Adrenal gland (tissue), 12 donors: ENCODE data around the gene BTBD7. TPM values are rescaled to one million over a fixed set of nuclear protein-coding genes. Genes with fewer than 3 reads are reported as not detected.
A peak's percentile ranks its signal among the peaks of the same experiment; 100 is the strongest.

Source experiments
- DNase-seq, 7 donors: peaks; one replicate each; pipeline ENCODE4 v3.0.0-alpha.2; 2019 to 2020
- H3K27ac ChIP-seq, 5 donors: fragments of 200-600 bp; sonication (generic) in 4 of 5; 1 replicate in 3 of 5; 2 replicates in 2 of 5; pipeline versions ENCODE4 v1.5.1 to v1.8.0; 2016 to 2020; ENCODE audit warnings: mild to moderate bottlenecking in 1 of 5
- H3K27me3 ChIP-seq: fragments of 200-600 bp; 2 replicates; pipeline ENCODE4 v1.8.0; 2021
- H3K36me3 ChIP-seq, 2 donors: fragments of 200-600 bp; replicated peaks in 1 of 2; 1 replicate in 1 of 2; 2 replicates in 1 of 2; pipeline versions ENCODE4 v1.5.1 to v1.8.0; 2018 to 2022
- H3K4me1 ChIP-seq, 2 donors: fragments of 200-600 bp; replicated peaks in 1 of 2; 1 replicate in 1 of 2; 2 replicates in 1 of 2; pipeline versions ENCODE4 v1.5.1 to v1.8.0; 2018 to 2021
- H3K4me3 ChIP-seq, 4 donors: fragments of 200-600 bp; sonication (generic) in 3 of 4; one replicate each; pipeline ENCODE4 v1.5.1; 2016 to 2018
- H3K9me3 ChIP-seq, 3 donors: fragments of 200-600 bp; sonication (generic) in 1 of 3; replicated peaks in 1 of 3; 1 replicate in 2 of 3; 2 replicates in 1 of 3; pipeline versions ENCODE4 v1.5.1 to v1.8.0; 2016 to 2021
- POLR2A ChIP-seq, 2 donors: fragments of 450-650 bp; IDR thresholded peaks; one replicate each; pipeline ENCODE4 v1.6.1; 2017; ENCODE audit warnings: antibody characterized with exemption in 2 of 2, mild to moderate bottlenecking in 2 of 2, moderate library complexity in 1 of 2
- WGBS, 4 donors: extraction: QIAGEN DNeasy Blood & Tissue Kit in 2 of 4; methylation state at CpG; one replicate each; pipeline versions ENCODE4 v1.1.5 to v1.1.7; 2013 to 2017; 5-methylcytosine and 5-hydroxymethylcytosine counted together
- intact Hi-C, 2 donors: fragments of 100-400 bp; cut with DNase I; formaldehyde crosslinking; loops; one replicate each; pipeline versions ENCODE4 v1.14.1 to v1.15.0; 2022 to 2023
- polyA plus RNA-seq, 3 donors: library from polyadenylated mRNA; stranded (reverse); fragments of 200-250 nt in 2 of 3; fragments of 350-450 nt in 1 of 3; fragmentation: Illumina TruSeq in 1 of 3; extraction: RNeasy Lipid Tissue Mini Kit (QIAGEN cat#74804) in 1 of 3; gene quantifications; one replicate each; pipeline ENCODE4 v1.2.3, GENCODE V29; 2013 to 2014
- total RNA-seq, 9 donors: library from RNA; depleted of rRNA in 4 of 9; stranded (reverse); fragments of >200 nt in 4 of 9; fragments of 120-200 nt in 1 of 9; fragmentation: NEBNext Ultra II Directional in 1 of 9; extraction: Animal tissue kit (Norgen Biotek cat#: 25700) in 1 of 9; gene quantifications; one replicate each; pipeline versions ENCODE4 v1.1.0 to v1.2.4, GENCODE V29; 2013 to 2023
- TF ChIP-seq, protein P1 (sequence below), 6 experiments: fragments of 450-650 bp in 4 of 6; fragments of 200-600 bp in 2 of 6; sonication (generic) in 1 of 6; IDR thresholded peaks; 1 replicate in 5 of 6; 2 replicates in 1 of 6; pipeline versions ENCODE4 v1.5.1 to v1.8.0; 2016 to 2021; ENCODE audit warnings: antibody characterized with exemption in 6 of 6, mild to moderate bottlenecking in 2 of 6, moderate library complexity in 1 of 6
- donor health status: healthy with polysubstance abuse.
- donor health status: Bipolar disorder and iron deficiency.
- donor health status: DM: yes; HTN: yes; CAD: no.
- donor health status: DM: no; HTN: no; CAD: no.
- donor health status: DM: no; HTN: no; CAD: no.
- donor health status: DM: yes; HTN: yes; CAD: no.

BTBD7 gene
- total and polyA plus RNA-seq, 12 donors = 7.4 to 41.0 (median 17.4) TPM

DNA sequence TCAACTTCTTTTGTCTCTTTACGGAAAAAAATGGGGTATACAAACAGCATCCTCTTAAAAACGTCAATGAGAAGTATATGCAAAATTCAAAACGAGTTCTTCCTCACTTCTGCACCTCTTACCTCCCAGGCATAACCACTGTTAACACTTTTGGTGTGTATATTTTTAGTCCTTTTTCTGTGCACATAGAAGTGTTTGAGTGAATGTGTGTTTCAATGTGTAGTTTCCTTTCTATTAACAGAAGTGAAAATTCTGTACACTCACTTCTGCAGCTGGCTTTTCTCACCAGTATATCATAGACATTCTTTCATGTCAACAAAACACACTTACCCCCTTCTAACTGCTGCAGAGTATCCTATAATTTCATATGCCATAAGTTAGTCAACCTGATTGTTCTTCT lies 120.4 kb downstream of the BTBD7 start:
- no peaks in the 10 kb centered on the region for H3K9me3 ChIP-seq
- intact Hi-C loops = no loop called here
- H3K36me3 ChIP-seq = peaks cover 0 to 61% of the 10 kb centered on the region in 2 donors
- TF ChIP-seq, protein P1, sequence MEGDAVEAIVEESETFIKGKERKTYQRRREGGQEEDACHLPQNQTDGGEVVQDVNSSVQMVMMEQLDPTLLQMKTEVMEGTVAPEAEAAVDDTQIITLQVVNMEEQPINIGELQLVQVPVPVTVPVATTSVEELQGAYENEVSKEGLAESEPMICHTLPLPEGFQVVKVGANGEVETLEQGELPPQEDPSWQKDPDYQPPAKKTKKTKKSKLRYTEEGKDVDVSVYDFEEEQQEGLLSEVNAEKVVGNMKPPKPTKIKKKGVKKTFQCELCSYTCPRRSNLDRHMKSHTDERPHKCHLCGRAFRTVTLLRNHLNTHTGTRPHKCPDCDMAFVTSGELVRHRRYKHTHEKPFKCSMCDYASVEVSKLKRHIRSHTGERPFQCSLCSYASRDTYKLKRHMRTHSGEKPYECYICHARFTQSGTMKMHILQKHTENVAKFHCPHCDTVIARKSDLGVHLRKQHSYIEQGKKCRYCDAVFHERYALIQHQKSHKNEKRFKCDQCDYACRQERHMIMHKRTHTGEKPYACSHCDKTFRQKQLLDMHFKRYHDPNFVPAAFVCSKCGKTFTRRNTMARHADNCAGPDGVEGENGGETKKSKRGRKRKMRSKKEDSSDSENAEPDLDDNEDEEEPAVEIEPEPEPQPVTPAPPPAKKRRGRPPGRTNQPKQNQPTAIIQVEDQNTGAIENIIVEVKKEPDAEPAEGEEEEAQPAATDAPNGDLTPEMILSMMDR (IDR thresholded peaks at IDR 0.05) = no peak
- TF ChIP-seq POLR2A (IDR thresholded peaks at IDR 0.05) = no peak
- 75 to 80% (median 77%) methylated on average over 3 of the region's 3 CpGs for WGBS, 4 donors
- peaks cover 0 to 14% of the 10 kb centered on the region in 2 donors for H3K4me1 ChIP-seq
- H3K4me3 ChIP-seq = no peak overlapping the region
- DNase-seq = no peak
- H3K27ac ChIP-seq = no peak overlapping the region
- no peaks in the 10 kb centered on the region for H3K27me3 ChIP-seq

DNA sequence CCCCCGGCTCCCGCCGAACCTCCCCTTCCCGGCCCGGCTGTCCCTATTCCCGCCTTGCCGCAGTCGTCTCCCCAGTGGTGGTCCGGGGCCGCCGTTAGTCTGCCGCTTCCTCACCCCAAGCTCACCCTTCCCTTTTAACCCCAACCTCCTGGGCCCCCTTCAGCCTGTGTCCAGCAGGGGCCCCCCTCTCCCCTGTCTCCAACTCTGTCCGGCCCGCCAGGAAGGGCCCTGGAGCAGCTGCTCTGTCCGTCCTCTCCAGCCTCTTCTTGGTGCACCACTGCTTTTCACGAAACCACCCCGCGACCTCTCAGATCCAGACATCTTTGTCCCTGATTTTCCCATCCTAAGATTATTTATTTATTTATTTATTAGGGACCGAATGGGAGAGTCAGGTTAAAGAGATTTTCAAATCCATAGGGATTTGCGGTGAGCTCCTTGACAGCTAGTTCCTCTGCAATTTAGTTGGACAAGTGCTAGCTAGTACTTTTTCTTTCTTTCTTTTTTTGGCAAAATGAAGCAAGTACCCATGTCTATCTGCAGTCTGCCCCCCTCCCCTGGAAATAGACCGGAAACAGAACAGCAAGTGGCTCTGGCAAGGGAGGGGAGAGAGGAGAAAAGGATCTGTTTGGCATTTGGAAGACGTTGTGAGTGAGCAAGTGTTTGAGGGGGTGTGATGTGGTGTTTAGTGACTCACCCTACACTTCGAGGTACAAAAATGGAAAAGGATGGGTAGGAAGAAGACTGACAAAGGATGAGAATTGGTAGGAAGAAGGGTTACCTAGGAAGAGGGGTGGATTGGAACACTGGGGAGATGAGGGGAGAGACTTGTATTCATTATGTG lies 125.1 kb downstream of the BTBD7 start:
- intact Hi-C loops = no loop called here
- H3K27ac ChIP-seq = peak overlapping the region; percentile 6 to 92 (median 84)
- H3K4me1 ChIP-seq = peaks cover 0 to 24% of the 10 kb centered on the region in 2 donors
- peak overlapping the region; percentile 47 to 73 (median 58) for H3K4me3 ChIP-seq
- peak; percentile 50 to 79 (median 60) for DNase-seq
- no peak for TF ChIP-seq POLR2A (IDR thresholded peaks at IDR 0.05)
- TF ChIP-seq, protein P1 (IDR thresholded peaks at IDR 0.05) = peak in 3 of 6 experiments; percentile 13 to 34 (median 30)
- WGBS, 4 donors = 0 to 1% (median 1%) methylated on average over 18 to 23 of the region's 23 CpGs
- H3K27me3 ChIP-seq = no peaks in the 10 kb centered on the region
- H3K36me3 ChIP-seq = peaks cover 0 to 15% of the 10 kb centered on the region in 2 donors
- no peaks in the 10 kb centered on the region for H3K9me3 ChIP-seq

DNA sequence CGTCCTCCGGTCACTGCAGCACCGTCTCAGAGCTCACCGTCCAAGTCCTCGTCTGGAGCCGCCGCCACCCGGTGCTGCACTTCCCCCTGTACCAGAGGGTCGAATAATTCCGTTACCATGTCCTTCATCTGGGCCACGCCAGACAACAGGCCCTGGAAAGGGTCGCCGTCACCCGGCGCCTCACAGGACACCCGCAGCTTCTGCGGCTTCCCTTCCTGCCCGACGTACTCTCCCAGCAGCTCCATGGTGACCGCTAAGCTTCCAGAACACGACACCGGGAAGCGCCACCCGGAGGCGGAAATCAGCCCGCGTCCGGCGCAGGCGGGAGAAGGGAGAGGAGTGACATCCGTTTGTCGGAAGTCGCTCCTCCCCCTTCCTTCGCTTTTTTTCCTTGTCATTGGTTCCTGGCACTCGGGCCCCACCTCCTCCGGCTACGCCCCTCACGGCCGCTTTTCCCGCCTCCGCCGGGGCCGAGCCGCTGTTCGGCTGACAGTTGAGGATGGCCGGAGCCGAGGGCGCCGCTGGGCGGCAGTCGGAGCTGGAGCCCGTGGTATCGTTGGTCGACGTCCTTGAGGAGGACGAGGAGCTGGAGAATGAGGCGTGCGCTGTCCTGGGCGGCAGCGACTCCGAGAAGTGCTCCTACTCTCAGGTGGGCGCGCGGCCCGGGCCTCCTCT lies 125.9 kb downstream of the BTBD7 start, which contains the start of the genes GON7 and UBR7:
TSS of gene GON7 (minus strand) at position 273 of the 675 bp plus-strand sequence. CDS start at position 245, 28 bp downstream.
TSS of gene UBR7 (plus strand) at position 464 of the 675 bp plus-strand sequence. CDS start at position 500, 36 bp downstream.
- intact Hi-C loops = no loop called here
- DNase-seq = peak; percentile 96 to 98 (median 97)
- Histone ChIP-seq H3K9me3 (no peaks in the 10 kb centered on the region), H3K27ac (peak within 1 kb of the TSS; percentile 6 to 92 (median 84)), H3K36me3 (peaks cover 0 to 7% of the 10 kb centered on the region in 2 donors), H3K4me3 (peak within 1 kb of the TSS; percentile 59 to 85 (median 68)), H3K27me3 (no peaks in the 10 kb centered on the region), H3K4me1 (peaks cover 0 to 24% of the 10 kb centered on the region in 2 donors)
- TF ChIP-seq, protein P1 (IDR thresholded peaks at IDR 0.05) = peak; percentile 15 to 53 (median 26)
- TF ChIP-seq POLR2A (IDR thresholded peaks at IDR 0.05) = peak; percentile 26 to 83
- 0 to 1% (median 0%) methylated on average over 21 to 65 of the region's 65 CpGs for WGBS, 4 donors

DNA sequence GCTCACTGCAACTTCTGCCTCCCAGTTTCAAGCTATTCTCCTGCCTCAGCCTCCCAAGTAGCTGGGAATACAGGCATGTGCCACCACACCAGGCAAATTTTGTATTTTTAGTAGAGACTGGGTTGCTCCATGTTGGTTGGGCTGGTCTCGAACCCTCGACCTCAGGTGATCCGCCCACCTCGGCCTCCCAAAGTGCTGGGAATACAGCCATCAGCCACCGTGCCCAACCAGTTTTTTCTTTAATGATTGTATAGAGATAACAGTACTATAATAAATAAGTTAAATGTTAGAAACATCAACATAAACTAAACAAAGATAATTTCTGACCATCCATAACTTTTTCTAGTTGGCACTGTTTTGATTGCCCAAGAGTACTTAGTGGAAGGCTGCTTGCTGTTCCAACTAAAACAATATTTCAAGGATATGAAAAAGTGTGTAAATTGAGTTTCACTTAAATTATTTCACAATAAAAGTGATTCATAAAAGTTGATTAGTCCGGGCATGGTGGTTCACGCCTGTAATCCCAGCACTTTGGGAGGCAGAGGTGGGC lies 131.6 kb downstream of the BTBD7 start:
- Histone ChIP-seq H3K36me3 (no peaks in the 10 kb centered on the region), H3K27me3 (no peaks in the 10 kb centered on the region), H3K9me3 (no peaks in the 10 kb centered on the region), H3K4me1 (peaks cover 0 to 6% of the 10 kb centered on the region in 2 donors), H3K4me3 (no peak overlapping the region), H3K27ac (no peak overlapping the region)
- TF ChIP-seq POLR2A (IDR thresholded peaks at IDR 0.05) = no peak
- TF ChIP-seq, protein P1 (IDR thresholded peaks at IDR 0.05) = no peak
- DNase-seq = no peak
- WGBS, 4 donors = 66 to 86% (median 81%) methylated on average over 7 of the region's 7 CpGs
- intact Hi-C loops = no loop called here
